Activated CD4-positive, alpha-beta memory T cell treated with anti-CD3 and anti-CD28 coated beads for 36 hours (primary cell): Measurements from ENCODE around the gene SOS1. TPM values are rescaled to one million over a fixed set of nuclear protein-coding genes. Genes with fewer than 3 reads are reported as not detected.
A peak's percentile ranks its signal among the peaks of the same experiment; 100 is the strongest.
"Not testable (repeated sequence)": the region's sequence is repeated elsewhere in the genome, so short reads cannot be mapped to it uniquely, and the experiment has no call there.

Source experiments
- CTCF ChIA-PET: fragments of 350-600 bp; sonication (Branson Sonifier 250); formaldehyde crosslinking; loops from one replicate; lab custom pipeline; 2021; ENCODE audit warnings: antibody characterized with exemption, inconsistent platforms; lab: Charles Lee
- POLR2A ChIA-PET: fragments of 350-600 bp; sonication (Branson Sonifier 250); formaldehyde crosslinking; loops from one replicate; lab custom pipeline; 2021; ENCODE audit warnings: antibody characterized with exemption; lab: Charles Lee
- DNase-seq: peaks from one replicate; pipeline ENCODE4 v3.0.0-alpha.2; 2020
- H3K27ac Mint-ChIP-seq: one replicate; pipeline ENCODE4 v1.8.0; 2021; ENCODE audit warnings: mixed read lengths
- H3K27me3 Mint-ChIP-seq: one replicate; pipeline ENCODE4 v1.8.0; 2021; ENCODE audit warnings: mixed read lengths
- H3K36me3 Mint-ChIP-seq: one replicate; pipeline ENCODE4 v1.8.0; 2021; ENCODE audit warnings: mixed read lengths
- H3K4me1 Mint-ChIP-seq: one replicate; pipeline ENCODE4 v1.8.0; 2021; ENCODE audit warnings: low read depth, mixed read lengths
- H3K4me3 Mint-ChIP-seq: one replicate; pipeline ENCODE4 v1.8.0; 2021; ENCODE audit warnings: mild to moderate bottlenecking, mixed read lengths
- H3K9me3 Mint-ChIP-seq: one replicate; pipeline ENCODE4 v1.8.0; 2021; ENCODE audit warnings: mixed read lengths
- intact Hi-C: fragments of 100-400 bp; cut with micrococcal nuclease; formaldehyde crosslinking; loops from one replicate; pipeline ENCODE4 v1.15.1; 2023
- total RNA-seq, 2 experiments: library from RNA; stranded (reverse); gene quantifications; one replicate each; pipeline ENCODE4 v1.2.3, GENCODE V29; 2021

Gene SOS1
- total RNA-seq, 2 experiments from 2014 or later = 34.4 to 41.2 TPM

GRCh38 chr2:39150102-39150562 is 29.3 kb upstream of the SOS1 start:
- Mint-ChIP-seq H3K27me3 (no peaks in the 10 kb centered on the region), H3K36me3 (no peaks in the 10 kb centered on the region), H3K4me3 (no peak overlapping the region), H3K4me1 (peaks cover 2% of the 10 kb centered on the region), H3K9me3 (no peaks in the 10 kb centered on the region), H3K27ac (no peak overlapping the region)
- DNase-seq = no peak
- intact Hi-C loops = no loop called here
- ChIA-PET CTCF (interaction anchor here (1.2 kb wide), 1 partner anchor 78 kb away, joined by 3 read pairs; no protein-coding TSS in a partner anchor), POLR2A (no interaction called here)

DNA sequence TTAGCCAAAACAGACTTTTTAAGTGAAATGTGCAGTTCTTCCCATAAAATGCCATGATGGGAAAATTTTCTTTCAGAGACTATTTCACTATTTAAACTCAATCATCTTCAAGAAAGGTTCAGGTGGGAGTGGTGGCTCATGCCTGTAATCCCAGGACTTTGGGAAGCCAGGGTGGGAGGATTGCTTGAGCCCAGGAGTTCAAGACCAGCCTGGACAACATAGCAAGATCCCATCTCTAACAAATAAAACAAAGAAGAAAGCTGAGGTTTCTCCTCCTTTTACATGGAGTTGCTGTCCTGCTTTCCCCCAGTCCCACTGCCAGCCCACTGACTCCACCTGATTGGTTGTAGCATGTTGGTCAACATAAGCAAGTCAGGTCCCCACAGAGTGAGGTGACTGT is 25.8 kb upstream of the SOS1 start:
- Mint-ChIP-seq H3K4me1 (peaks cover 19% of the 10 kb centered on the region), H3K27me3 (no peaks in the 10 kb centered on the region), H3K36me3 (no peaks in the 10 kb centered on the region), H3K9me3 (no peaks in the 10 kb centered on the region), H3K27ac (no peak overlapping the region), H3K4me3 (no peak overlapping the region)
- intact Hi-C loops = no loop called here
- no peak for DNase-seq
- ChIA-PET CTCF (no interaction called here), POLR2A (no interaction called here)

- ChIA-PET CTCF (no interaction called here), POLR2A (no interaction called here)
- intact Hi-C loops = no loop called here
- Mint-ChIP-seq H3K36me3 (no peaks in the 10 kb centered on the region), H3K4me3 (no peak overlapping the region), H3K9me3 (no peaks in the 10 kb centered on the region), H3K4me1 (peaks cover 24% of the 10 kb centered on the region), H3K27me3 (no peaks in the 10 kb centered on the region), H3K27ac (no peak overlapping the region)
- no peak for DNase-seq
These were observed 25.1 kb upstream of the SOS1 start for GRCh38 chr2:39145906-39146421.

DNA sequence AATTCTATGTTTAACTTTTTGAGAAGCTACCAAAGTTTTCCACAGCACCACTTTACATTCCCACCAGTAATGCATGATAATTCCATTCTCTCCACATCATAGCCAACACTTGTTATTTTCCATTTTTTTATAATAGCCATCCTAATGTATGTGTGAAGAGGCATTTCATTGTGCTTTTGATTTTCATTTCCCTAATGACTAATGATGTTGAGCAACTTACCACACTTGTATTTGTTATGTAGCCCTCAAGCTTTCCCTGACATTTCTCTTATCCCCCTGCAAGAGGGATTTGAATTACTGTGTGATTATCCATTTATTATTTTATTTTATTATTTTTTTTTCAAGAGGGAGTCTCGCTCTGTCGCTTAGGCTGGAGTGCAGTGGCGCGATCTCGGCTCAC is 23.6 kb upstream of the SOS1 start:
- CTCF ChIA-PET = interaction anchor here (0.6 kb wide), 1 partner anchor 372 kb away, joined by 3 read pairs; no protein-coding TSS in a partner anchor
- H3K36me3 Mint-ChIP-seq = no peaks in the 10 kb centered on the region
- no peaks in the 10 kb centered on the region for H3K9me3 Mint-ChIP-seq

GRCh38 chr2:39142904-39143605 is 22.2 kb upstream of the SOS1 start:
- ChIA-PET CTCF (interaction anchor here (0.7 to 1.8 kb wide), 3 partner anchors 18 to 331 kb away, joined by 4 to 8 read pairs (median 4); no protein-coding TSS in a partner anchor), POLR2A (no interaction called here)
- H3K4me3 Mint-ChIP-seq = no peak overlapping the region
- no peaks in the 10 kb centered on the region for H3K9me3 Mint-ChIP-seq
- intact Hi-C loops = no loop called here
- no peaks in the 10 kb centered on the region for H3K27me3 Mint-ChIP-seq
- H3K27ac Mint-ChIP-seq = no peak overlapping the region
- H3K4me1 Mint-ChIP-seq = peaks cover 43% of the 10 kb centered on the region
- no peaks in the 10 kb centered on the region for H3K36me3 Mint-ChIP-seq
- DNase-seq = no peak

More for the DNA sequence above, 23.6 kb upstream of the SOS1 start:
- Mint-ChIP-seq H3K27ac (no peak overlapping the region), H3K27me3 (no peaks in the 10 kb centered on the region), H3K4me1 (peaks cover 34% of the 10 kb centered on the region), H3K4me3 (no peak overlapping the region)
- POLR2A ChIA-PET = interaction anchor here (0.6 kb wide), 1 partner anchor 33 kb away, joined by 3 read pairs; no protein-coding TSS in a partner anchor
- intact Hi-C loops = no loop called here
- DNase-seq = no peak

DNA sequence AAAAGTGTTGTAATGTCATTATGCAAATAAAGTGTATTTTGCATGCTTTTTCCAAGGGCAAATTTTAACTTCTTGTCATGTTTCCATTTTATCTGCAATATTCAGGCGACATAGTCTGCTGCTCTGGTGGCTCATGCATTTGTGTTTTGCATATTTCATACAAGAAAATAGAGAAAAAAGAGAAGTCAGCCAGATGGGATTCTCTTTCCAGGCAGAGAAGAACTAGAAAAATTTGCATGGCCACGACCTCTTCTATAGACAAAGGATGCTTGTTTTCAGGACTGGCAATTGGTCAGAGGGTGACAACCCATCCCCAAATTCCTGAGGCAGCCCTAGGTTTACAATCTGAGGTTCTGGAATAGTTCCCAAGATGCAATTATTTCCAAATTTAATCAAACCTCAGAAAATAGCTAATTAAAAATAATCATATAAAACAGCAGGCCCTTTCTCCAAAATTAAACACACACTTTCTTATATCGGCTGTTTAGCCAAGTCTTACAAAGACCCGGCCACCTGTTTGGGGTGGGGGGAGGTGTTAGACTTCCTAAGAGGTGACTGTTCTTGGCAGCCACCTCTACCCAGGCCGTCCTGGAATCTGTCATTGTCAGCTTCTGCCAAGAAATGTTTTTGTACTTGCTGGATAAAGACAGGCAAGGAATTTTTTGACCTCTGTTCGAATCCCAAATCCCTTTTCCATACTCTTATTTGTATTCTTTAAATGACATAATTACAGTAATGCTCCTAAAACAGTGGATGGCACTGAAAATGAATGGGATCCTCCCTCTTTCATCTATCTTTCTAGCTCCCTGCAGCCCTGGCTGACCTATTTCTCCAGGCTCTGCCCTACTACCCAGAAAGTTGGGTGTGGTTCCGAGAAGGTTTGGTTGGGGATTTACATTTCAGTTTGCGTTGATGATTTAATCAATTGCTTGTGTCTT is 20.8 kb upstream of the SOS1 start:
- no peak overlapping the region for H3K4me3 Mint-ChIP-seq
- peak; percentile 56 for DNase-seq
- no peaks in the 10 kb centered on the region for H3K9me3 Mint-ChIP-seq
- intact Hi-C loops = no loop called here
- H3K4me1 Mint-ChIP-seq = peaks cover 50% of the 10 kb centered on the region
- H3K36me3 Mint-ChIP-seq = no peaks in the 10 kb centered on the region
- H3K27ac Mint-ChIP-seq = peak overlapping the region; percentile 52
- ChIA-PET POLR2A (no interaction called here), CTCF (interaction anchor here (0.8 to 1.8 kb wide), 3 partner anchors 17 to 88 kb away, joined by 5 to 8 read pairs (median 6); no protein-coding TSS in a partner anchor)
- no peaks in the 10 kb centered on the region for H3K27me3 Mint-ChIP-seq

DNA sequence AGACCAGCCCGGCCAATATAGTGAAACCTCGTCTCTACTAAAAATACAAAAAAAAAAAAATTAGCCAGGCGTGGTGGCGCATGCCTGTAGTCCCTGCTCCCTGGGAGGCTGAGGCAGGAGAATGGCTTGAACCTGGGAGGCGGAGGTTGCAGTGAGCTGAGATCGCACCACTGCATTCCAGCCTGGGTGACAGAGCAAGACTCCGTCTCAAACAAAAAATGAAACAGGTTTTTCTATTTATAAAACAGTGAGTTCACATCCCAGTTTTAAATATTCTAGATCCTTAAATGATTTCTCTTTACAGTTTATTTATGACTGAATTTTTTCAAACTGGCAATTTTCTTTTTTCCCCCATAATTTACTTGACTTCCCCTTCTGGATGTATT is 20.1 kb upstream of the SOS1 start:
- DNase-seq, H3K36me3 Mint-ChIP-seq, H3K9me3 Mint-ChIP-seq, POLR2A ChIA-PET, H3K27me3 Mint-ChIP-seq, H3K27ac Mint-ChIP-seq, intact Hi-C loops, H3K4me3 Mint-ChIP-seq: not testable (repeated sequence)
- CTCF ChIA-PET = interaction anchor here (0.8 to 1.8 kb wide), 2 partner anchors 16 to 87 kb away, joined by 6 to 8 read pairs; no protein-coding TSS in a partner anchor
- peaks cover 55% of the 10 kb centered on the region for H3K4me1 Mint-ChIP-seq

DNA sequence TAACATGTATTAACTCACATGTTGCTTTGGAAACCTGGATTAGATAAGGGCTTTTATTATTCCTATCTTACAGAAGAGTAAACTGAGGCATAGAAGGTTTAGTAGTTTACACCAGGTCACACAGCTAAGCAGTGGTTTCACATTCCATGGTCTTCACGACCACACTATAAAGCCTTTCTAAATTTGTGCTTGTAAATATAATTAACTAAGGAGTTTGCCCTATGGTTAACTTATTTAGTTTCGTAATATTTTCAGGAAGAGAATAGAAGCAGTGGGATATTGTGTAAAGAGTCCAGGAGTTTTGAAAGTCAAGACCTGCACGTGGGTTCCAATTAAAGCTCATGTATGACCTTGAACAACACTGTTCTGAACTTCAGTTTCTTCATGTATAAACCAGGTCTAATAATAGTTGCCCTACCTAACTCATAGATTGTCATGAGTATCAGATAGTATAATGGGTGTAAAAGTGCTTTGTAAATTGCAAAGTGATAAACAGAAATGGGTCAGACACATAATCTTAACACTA is 19.5 kb upstream of the SOS1 start:
- peaks cover 60% of the 10 kb centered on the region for H3K4me1 Mint-ChIP-seq
- H3K36me3 Mint-ChIP-seq = no peaks in the 10 kb centered on the region
- H3K9me3 Mint-ChIP-seq = no peaks in the 10 kb centered on the region
- H3K27me3 Mint-ChIP-seq = no peaks in the 10 kb centered on the region
- ChIA-PET CTCF (no interaction called here), POLR2A (no interaction called here)
- no peak overlapping the region for H3K4me3 Mint-ChIP-seq
- no peak for DNase-seq
- H3K27ac Mint-ChIP-seq = peak overlapping the region; percentile 25
- intact Hi-C loops = no loop called here

- Mint-ChIP-seq H3K27ac (peak overlapping the region; percentile 53), H3K9me3 (no peaks in the 10 kb centered on the region), H3K27me3 (no peaks in the 10 kb centered on the region), H3K4me1 (peaks cover 61% of the 10 kb centered on the region), H3K36me3 (no peaks in the 10 kb centered on the region), H3K4me3 (no peak overlapping the region)
- intact Hi-C loops = no loop called here
- POLR2A ChIA-PET = no interaction called here
- CTCF ChIA-PET = no interaction called here
- DNase-seq = no peak
These were observed 18.8 kb upstream of the SOS1 start for GRCh38 chr2:39139511-39140237.

- CTCF ChIA-PET = interaction anchor here (0.7 kb wide), 1 partner anchor 18 kb away, joined by 3 read pairs; the partner anchor contains the start of gene SOS1
- intact Hi-C loops = no loop called here
- Mint-ChIP-seq H3K36me3 (no peaks in the 10 kb centered on the region), H3K4me3 (no peak overlapping the region), H3K9me3 (no peaks in the 10 kb centered on the region), H3K27me3 (no peaks in the 10 kb centered on the region), H3K4me1 (peaks cover 64% of the 10 kb centered on the region), H3K27ac (no peak overlapping the region)
- DNase-seq = no peak
- POLR2A ChIA-PET = interaction anchor here (0.7 kb wide), 1 partner anchor 15 kb away, joined by 3 read pairs; no protein-coding TSS in a partner anchor
These were observed 18.0 kb upstream of the SOS1 start for GRCh38 chr2:39138837-39139211.

- H3K9me3 Mint-ChIP-seq, H3K27ac Mint-ChIP-seq, H3K4me3 Mint-ChIP-seq, intact Hi-C loops, DNase-seq, H3K27me3 Mint-ChIP-seq, H3K36me3 Mint-ChIP-seq: not testable (repeated sequence)
- peaks cover 65% of the 10 kb centered on the region for H3K4me1 Mint-ChIP-seq
- ChIA-PET CTCF (interaction anchor here (0.7 to 1.6 kb wide), 2 partner anchors 11 to 17 kb away, joined by 3 to 7 read pairs; partner anchors contain the start of gene SOS1), POLR2A (interaction anchor here (0.7 kb wide), 1 partner anchor 14 kb away, joined by 3 read pairs; no protein-coding TSS in a partner anchor)
These were observed 17.5 kb upstream of the SOS1 start for GRCh38 chr2:39138187-39138836.
